Myocyte (in vitro differentiated cells): Measurements from ENCODE around the gene OGDHL. TPM values are rescaled to one million over a fixed set of nuclear protein-coding genes. Genes with fewer than 3 reads are reported as not detected.
"Not testable (repeated sequence)": the region's sequence is repeated elsewhere in the genome, so short reads cannot be mapped to it uniquely, and the experiment has no call there.

Experiments
- DNase-seq: peaks from one replicate; pipeline ENCODE4 v3.0.0-alpha.2; 2012; ENCODE audit warnings: low read depth
- polyA plus RNA-seq: library from polyadenylated mRNA; unstranded; fragments of >200 nt; gene quantifications from one replicate; pipeline ENCODE4 v1.2.1, GENCODE V29; 2012; ENCODE audit warnings: missing spikeins
- total RNA-seq: library from RNA; depleted of rRNA; stranded (reverse); fragments of >200 nt; gene quantifications from 2 replicates; pipeline ENCODE4 v1.2.3, GENCODE V29; 2014

OGDHL gene
- 0.05 and 0.16 TPM in 2 replicates for total RNA-seq
- polyA plus RNA-seq, result 0.11 TPM

DNA sequence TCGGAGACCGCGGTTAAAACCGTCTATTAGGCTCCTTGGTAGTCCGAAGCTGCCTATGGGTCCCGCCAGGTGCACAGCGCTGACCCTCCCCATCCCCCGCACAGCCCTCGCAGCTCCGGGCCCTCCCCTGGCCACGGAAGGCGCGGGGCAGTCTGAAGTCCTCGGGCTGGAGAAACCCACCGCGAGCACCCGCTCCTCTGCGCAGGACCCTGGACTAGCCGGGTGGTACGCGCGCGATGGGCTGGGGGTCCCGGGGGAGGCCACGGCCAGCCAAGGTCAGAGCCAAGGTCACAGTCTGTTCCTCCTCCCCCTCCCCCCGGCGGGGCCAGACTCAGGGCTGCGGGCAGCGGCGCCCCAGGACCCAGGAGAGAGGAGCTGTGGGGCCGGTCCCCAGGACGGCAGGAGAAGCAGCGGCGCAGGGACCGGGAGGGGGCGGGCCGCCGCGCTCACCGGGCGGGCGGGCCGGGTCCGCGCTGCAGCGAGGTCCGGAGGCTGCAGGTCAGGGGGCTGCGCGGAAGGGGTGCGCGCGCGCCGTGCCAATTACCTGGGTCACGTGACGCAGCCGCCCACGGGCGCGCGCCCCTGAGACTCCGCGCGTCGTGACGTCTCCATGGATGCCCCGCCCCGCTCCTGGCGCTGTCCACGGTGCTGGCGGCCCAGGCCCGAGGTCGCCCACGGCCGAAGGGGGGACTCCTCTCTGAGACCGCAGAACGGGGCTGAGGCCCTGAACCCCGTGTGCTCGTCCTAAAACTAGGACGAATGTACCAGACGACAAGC is at the start of gene OGDHL:
Gene OGDHL, minus strand, starts transcription at position 535 of the 777 bp plus-strand sequence. CDS start 3,731 bp downstream, outside the sequence.
- peak; percentile 54 for DNase-seq

DNA sequence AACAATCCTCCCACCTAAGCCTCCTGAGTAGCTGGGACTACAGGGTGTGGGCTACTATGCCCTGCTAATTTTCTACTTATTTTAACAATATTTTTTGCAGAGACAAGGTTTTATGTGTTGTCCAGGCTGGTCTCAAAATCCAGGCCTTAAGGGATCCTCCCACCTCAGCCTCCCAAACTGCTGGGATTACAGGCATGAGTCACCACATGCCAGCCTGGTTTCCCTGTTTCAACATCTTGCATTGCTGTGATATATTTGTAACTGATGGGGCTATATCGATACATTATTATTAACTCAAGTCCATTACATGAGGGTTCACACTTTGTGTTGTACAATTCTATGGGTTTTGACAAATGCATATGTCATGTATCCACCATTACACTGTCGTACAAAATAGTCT is 41.9 kb upstream of the OGDHL start:
- DNase-seq, result no peak

DNA sequence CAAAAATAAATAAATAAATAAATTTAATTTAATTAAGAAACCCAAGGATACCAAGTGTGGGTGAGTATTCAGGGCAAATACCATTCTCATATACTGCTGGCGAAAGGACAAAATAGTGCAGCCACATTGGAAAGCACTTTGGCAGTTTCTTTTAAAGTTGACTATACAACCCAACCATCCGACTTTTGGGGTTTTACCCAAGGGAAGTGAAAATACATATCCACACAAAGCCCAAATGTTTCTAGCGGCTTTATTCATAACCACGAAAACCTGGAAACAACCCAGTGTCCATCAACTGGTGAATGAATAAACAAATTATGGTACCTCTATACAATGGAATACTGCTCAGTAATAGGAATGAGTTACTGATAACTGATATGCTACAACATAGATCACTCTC is 36.2 kb upstream of the OGDHL start:
- no peak for DNase-seq

DNA sequence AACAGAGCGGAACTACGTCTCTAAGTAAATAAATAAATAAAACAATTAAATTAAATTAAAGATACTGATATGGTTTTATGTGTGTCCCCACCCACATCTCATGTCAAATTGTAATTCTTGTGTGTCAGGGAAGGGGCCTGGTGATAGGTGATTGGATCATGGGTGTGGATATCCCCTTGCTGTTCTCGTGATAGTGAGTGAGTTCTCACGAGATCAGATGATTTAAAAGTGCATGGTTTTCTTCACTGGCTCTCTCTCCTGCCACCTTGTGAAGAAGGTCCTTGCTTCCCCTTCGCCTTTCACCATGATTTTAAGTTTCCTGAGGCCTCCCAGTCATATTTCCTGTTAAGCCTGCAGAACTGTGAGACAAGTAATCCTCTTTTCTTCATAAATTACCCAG is 29.0 kb upstream of the OGDHL start:
- DNase-seq, result no peak

DNA sequence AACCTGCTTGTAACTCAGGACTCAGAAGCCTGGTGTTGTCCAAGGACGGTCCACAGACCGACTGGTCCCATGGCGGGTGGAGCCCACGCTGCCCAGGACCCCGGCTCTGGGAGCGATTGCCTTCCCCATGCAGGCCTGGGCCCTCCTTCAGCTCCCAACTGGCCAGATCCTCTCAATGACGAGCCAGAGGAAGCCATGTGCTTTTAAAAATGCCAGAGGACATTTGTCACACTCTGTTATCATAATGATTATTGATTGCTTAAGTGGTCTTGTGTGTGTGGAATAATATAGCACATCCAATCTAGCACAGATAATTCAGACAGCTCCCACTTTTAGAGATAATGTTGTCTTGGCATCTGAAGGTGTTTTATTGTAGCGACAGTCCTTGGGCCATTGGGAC is 22.6 kb upstream of the OGDHL start:
- DNase-seq, result no peak

DNA sequence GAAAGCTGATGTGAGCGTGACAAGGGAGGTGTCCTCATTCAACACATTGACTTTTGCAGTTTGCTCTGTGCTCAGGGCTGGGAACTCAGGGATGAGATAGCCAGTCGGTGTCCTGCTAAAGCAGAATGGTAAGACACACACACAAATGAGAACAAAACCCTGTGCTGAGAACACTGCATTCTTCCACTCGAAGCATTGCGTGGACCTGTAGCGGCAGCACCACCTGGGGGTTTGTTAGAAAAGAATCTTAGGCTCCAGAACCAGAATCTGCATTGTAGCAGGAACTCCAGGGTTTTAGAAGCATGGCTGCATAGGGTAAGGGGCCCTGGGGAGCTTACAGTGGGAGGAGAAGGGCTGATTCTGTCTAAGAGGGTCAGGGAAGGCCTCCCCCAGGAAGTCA is 21.5 kb upstream of the OGDHL start:
- no peak for DNase-seq

DNA sequence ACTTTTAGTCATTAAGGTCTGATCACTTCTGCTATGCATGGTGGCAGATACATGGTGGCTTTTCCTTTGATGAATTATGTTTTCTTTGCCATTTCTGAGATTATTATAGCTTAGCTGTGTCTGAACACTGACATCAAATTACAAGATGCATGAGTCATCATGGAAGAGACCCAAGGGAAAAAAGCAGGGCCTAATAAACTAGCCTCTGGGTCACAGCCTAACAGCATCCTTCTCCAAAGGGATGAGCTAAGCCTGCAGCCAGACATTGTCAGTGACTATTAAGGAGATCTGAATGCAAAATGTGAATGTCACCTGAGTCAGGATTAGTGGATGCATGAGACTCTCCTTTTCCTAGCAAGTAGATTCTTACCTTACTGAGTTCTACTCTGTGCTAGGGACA is 19.1 kb upstream of the OGDHL start:
- peak; percentile 10 for DNase-seq

DNA sequence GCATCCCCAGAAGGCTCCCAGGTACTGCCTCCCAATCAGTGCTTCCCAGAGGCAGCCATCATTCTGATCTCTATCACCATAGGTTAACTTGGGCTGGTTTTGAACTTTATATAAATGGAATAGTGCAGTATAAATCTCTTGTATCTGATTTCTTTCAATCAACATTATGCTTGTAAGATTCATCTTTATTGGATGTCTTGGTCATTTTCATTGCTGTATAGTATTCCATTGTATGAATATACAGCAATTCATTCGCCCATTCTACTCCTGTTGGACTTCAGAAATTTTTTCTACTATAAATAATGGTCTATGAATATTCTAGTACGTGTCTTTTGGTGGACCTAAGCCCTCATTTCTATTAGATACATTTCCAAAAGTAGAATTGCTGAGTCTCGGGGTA is 16.1 kb upstream of the OGDHL start:
- no peak for DNase-seq

DNA sequence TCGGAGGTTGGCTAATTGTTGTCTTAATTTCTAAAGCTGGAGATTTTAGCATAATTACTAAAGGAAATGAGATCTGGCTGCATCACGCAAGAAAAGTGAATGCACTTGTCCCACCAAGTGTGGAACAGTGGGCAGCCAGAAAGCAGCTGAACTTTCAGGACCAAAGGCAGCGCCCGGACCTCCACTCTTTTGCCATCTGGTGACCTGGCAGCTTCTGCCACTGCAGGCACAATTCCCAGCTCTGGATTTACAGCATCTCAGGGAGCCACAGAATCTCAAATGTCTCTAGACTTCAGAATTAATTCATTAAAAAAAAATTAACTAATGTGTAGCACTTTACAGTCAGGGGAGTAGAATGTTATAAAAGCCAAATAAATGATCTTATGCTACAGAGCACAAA is 14.7 kb upstream of the OGDHL start:
- no peak for DNase-seq

DNA sequence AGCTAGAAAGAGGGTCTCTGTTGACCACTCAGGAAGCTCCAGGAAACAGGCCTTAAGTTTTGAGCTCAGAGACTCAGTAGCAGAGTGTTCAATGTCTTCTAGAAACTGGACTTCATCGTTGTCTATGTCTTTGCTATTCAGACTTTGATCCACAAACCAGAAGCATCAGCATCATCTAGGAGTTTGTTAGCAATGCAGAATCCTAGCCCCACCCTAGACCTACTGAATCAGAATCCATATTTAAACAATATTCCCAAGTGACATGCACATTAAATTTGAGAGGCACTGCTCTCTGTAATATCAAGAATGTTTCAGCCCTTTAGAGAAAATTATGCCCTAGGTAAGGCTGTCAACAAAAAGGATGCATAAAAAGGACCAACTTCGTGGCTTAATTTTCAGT is 12.9 kb upstream of the OGDHL start:
- no peak for DNase-seq

DNA sequence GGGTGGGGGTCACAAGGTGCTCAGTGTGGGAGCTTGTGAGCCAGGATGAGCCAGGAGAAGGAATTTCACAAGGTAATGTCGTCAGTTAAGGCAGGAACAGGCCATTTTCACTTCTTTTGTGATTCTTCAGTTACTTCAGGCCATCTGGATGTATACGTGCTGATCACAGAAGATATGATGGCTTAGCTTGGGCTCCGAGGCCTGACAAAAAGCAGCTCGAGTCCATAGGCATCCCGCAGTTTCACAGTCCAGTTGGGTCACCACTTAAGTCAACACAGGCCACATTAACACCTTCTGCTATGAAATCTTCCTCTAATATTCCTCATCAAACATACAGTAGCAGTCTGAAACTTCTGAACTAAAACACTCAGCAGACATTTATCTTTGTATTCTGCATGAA is 10.8 kb upstream of the OGDHL start:
- DNase-seq, result not testable (repeated sequence)

DNA sequence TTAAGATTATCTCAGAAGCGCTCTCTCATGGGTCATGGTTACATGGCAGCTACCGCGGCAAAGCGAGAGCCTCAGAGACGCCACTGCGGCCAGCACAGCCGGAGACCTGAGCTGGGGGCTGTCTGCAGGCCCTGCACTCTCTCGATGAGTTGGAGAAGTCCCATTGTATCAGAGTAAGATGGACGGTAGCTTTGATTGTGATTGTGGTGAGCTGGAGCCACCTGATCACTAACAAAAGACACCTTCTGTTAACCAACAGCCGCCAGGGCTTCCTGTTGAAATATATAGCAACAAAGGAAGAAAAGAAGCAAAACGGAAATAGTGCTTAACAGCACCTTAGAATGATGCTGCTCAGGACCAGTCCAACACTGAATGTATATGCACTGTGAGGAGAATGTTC is 8.9 kb upstream of the OGDHL start:
- not testable (repeated sequence) for DNase-seq

DNA sequence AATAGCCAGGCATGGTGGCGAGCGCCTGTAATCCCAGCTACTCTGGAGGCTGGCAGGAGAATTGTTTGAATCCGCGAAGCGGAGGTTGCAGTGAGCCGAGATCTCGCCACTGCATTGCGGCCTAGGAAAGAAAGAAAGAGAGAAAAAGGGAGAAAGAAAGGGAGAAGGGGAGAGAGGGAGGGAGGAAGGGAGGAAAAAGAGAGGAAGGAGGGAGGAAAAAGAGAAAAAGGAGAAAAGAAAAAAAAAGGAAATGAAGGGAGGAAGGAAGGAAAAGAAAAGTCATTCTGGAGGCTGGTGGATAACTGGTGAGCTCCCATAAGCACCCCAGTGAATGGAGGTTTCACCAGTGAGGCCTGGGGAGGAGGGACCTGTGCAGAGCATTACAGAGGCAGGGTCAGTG is 7.6 kb upstream of the OGDHL start:
- DNase-seq, result no peak

DNA sequence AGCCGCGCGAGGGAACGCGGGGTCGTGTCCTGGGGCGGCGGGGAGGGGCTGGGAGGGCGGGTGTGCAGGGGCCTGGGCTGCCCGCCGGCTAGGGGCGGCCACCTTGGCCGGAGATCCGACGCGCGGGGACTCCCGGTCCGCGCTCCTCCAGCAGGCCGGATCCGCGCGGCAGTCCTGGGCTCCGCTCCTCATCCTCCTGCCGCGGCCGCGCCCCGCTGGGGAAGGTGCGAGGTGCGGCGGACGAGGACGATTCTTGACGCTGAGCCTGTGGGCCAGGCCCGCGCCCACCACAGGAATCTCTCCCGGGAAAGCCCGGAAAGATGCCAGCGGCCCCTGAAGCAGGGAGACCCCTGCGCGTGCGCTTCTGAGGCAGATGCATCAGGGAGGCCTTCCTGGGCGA is 6.6 kb upstream of the OGDHL start:
- no peak for DNase-seq

DNA sequence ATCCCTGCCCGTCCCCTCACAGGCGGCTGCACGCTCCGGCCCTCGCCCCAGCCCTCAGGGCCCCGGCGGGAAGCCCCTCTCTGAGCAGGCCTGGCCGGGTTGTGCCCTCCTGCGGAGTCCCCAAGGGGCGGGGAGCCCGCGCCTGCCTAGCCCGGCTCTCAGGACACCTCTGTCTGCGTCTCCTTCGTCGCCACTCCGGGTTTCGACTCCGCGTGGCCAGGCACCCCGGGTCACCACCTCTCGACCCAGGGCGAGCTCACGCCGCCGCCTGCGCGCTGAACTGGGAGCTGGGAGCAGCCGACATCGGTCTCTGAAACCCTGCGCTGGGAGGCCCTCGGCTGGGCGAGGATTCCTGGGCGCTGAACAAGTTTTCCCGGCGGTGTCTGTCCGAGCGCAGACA is 6.2 kb upstream of the OGDHL start:
- DNase-seq, result no peak

DNA sequence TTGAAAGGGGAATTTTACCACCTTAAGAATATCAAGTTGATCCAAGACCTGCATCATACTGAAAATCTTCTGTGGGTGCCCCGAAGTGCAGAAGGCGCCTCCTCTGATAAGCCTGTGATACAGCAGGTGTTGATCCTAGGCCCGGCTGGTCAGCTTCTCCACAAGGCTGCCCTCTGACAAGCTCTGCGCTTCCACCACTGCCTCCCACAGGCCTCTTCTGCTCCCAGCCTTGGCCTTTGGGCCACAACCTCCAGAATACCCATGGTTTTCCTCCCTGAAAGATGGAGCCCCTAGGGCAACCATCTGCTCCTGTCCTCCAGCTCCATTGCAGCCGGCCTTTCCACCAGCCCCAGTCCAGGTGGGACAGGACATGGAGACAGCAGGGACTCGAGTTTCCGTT is 5.6 kb upstream of the OGDHL start:
- DNase-seq, result no peak

DNA sequence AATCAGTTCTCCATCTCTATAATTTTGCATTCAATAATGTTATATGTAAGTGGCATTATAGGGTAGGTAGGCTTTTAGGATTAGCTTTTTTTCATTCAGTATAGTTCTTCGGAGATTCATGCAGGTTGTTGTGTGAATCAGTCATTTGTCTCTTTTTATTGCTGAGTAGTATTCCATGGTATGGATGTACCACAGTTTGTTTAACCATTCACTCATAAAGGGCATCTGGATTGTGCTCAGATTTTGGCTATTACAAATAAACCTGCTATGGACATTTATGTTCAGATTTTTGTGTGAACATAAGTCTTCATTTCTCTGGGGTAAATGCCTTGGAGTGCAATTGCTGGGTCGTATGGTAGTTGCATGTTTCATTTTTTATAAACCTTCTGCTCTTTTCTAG is 4.4 kb upstream of the OGDHL start:
- DNase-seq, result no peak

DNA sequence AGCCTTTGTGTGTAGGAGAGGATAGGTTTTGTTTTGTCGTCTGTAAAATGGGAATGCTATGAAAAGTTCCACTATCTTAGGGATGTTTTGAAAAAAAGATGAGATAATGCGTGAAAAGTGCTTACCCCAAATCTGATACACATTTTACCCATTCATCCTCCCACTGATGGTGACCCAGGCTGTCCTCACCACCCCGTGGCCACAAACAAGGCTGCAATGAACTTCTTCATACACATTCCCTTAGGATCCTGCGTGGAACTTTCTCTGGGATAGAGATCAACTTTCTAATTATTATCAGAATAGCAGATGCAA is 399 bp upstream of the OGDHL start:
- DNase-seq, result no peak

DNA sequence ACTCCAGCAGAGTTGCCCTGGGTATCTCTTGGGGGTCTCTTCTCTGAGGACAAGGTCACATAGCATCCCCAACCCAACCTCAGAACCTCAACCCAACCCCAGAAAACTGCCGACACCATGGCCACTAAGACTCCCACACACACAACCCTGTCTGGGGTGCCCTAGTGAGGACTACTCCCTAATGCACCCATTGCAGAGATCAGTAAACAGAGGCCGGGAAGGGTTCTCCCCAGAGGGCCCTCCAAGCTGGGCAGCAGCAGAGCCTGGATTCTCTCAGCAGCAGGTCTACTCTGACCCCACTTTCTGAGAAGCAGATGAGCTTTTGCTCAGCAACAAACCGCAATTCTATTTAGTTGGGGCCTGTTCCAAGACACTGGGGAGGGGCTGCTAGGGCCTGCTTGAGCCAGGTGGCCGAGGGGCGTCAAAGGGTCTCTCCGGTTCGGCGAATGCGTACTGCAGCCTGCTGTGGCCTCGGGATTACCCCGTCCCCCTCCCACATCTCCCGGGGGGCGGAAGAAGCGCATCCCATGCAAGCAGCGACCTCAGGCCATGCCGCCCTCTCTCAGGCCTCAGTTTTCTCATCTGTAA is 828 bp downstream of the OGDHL start:
- no peak for DNase-seq

DNA sequence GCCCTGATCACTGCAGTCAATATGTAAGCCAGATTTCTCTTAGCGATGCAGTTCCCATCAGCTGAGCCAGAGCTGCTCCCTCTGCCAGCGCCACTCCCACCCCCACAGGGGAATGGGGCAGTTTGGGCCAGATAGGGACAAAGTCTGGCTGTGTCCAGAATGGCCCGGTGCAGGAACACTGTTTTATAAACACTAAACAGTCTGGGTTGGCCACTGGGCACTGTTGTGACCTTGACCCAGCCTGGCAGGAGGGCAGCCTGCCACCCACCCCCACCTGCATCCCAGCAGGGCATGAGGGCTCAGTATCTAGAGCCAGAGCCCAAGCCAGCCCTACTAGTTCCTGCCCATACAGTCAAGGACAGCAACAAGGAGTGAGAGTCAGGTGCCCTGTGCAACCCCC is 1.3 kb downstream of the OGDHL start:
- DNase-seq, result no peak

DNA sequence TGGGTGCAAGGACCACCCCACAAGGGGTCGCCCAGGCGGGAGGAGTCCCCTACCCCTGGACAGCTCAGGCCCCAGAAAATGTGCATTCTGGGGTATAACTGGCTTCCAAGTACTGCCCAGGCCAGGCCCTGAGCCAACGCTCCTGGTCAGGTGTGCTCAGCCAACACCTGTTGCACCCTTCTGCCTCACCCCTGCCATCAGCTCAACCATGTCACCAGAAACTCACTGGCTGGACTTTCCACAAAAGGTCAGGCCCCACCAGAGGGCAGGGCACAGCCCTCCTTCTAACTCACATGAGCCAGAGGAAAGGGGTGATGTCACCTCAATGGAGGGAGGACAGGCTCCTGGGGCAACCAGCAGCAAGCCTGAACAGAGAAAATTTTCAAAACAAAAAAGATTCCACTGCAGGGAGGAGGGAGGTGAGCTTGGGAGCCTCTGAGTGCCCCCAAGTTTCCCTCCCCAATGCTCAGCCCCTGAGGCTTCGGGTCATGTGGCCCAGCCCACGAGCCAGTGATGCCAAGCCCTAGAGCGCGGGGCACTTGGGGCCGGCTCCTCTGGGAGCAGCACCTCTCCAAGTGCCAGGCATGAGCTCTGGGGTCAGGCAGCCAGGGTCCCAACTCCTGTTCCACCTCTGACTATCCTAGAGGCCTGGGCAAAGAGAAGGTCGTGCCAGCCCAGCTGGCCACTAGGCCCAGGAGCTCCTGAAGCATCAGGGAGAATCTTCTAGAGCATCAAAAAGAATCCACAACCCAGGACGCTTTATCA is 2.2 kb downstream of the OGDHL start:
- no peak for DNase-seq

DNA sequence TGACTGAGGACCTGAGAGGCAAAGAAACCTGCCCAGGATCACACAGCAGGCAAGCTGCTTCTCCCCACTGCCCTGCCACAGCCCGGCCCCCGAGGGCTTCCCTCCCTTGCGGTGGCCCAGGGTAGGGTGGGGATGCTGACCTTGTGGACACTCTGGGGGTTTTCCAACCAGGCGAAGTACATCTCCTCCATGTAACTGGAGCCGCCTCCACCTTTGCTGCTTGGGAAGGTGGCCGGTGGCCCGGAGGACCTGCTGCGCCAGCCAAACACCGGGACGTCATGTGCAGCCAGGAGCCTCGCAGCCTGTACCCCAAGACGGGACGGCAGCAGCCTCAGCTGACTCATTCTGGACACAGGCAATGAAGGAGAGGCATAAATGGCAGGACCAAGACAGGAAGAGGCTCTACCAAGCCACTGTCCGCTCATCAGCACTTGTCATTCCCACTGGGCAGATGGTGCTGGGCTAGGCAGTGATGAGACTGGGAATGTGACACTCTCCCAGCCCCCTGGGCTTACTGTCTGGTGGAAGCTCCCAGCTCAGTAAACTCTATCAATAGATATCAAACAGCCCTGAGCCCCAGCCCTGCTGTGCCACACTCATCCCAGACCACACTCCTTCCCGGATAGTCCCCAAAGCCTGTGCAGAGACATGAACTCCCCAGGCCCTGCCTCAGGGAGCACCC is 3.7 kb downstream of the OGDHL start:
- DNase-seq, result no peak
